HEK293T (cell line): ENCODE data around the gene SOCS2.

Experiments
- ARNT ChIP-seq: fragments of 450-650 bp; IDR thresholded peaks from 2 replicates; pipeline ENCODE4 v1.6.1; 2017; ENCODE audit warnings: mild to moderate bottlenecking
- BHLHE40 ChIP-seq: fragments of 450-650 bp; IDR thresholded peaks from 2 replicates; pipeline ENCODE4 v1.6.1; 2016; ENCODE audit warnings: mild to moderate bottlenecking, moderate library complexity, borderline replicate concordance
- ELF4 ChIP-seq: fragments of 450-650 bp; IDR thresholded peaks from 2 replicates; pipeline ENCODE4 v1.6.1; 2017; ENCODE audit warnings: antibody characterized with exemption
- FOXM1 ChIP-seq: fragments of 450-650 bp; IDR thresholded peaks from 2 replicates; pipeline ENCODE4 v1.6.1; 2017; ENCODE audit warnings: mild to moderate bottlenecking, borderline replicate concordance
- ZNF384 ChIP-seq: fragments of 450-650 bp; IDR thresholded peaks from 2 replicates; pipeline ENCODE4 v1.6.1; 2016

DNA sequence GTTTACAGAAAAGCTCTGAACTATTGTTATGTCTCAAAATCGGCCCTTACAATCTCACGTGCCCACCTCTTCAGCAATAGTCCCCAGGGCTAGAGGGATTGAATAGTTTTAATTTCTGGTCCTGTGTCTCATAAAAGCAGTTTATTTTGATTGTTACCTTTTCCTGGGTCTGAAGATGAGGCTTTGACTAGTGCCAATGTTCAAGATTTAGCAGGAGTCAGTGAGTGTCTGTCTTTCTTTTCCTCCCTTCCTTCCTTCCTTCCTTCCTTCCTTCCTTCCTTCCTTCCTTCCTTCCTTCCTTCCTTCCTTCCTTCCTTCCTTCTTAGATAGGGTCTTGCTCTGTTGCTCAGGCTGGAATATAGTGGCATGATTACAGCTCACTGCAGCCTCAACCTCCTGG, 24.7 kb upstream of the SOCS2 start:
- TF ChIP-seq ARNT (no peak), ELF4 (no peak), ZNF384 (no peak), BHLHE40 (no peak), FOXM1 (no peak)
